ENCODE measurements around the gene AP5M1. TPM values are rescaled to one million over a fixed set of nuclear protein-coding genes. Genes with fewer than 3 reads are reported as not detected.

The AP5M1 gene
- total and polyA plus RNA-seq, 2 of the 4 experiments (the other 2 are of a cell fraction), result 16.1 to 28.3 TPM

GRCh38 chr14:57287745-57288144 lies 19.0 kb downstream of the AP5M1 start:
- WGBS, 2 experiments (ENCODE audit: extremely low coverage in 2 of 2, insufficient read length in 1 of 2), result no CpG with 5 or more reads among the region's 2 CpGs
- Histone ChIP-seq H2BK5ac (ENCODE audit: low read depth, low read length, poor library complexity, severe bottlenecking) (no peak overlapping the region), H3K27ac (ENCODE audit: insufficient read depth, low read length) (no peak overlapping the region), H2AFZ (replicated peaks; ENCODE audit: low read length, poor library complexity) (no peak overlapping the region), H3K9me3 (ENCODE audit: control insufficient read depth, insufficient read depth, low read length) (no peaks in the 10 kb centered on the region), H4K91ac (ENCODE audit: insufficient read depth, low read depth, low read length) (no peak overlapping the region), H3K18ac (ENCODE audit: low read depth, low read length) (no peak overlapping the region), H3K4me1 (ENCODE audit: control insufficient read depth, insufficient read depth, low read length) (no peaks in the 10 kb centered on the region), H3K36me3 (ENCODE audit: control insufficient read depth, insufficient read depth, low read length) (peaks cover 8% of the 10 kb centered on the region), H3K23ac (ENCODE audit: low read depth, low read length) (no peak overlapping the region), H3K14ac (replicated peaks; ENCODE audit: low read depth, low read length) (no peak overlapping the region), H2BK15ac (ENCODE audit: low read depth, low read length) (no peak overlapping the region), H3K27me3 (ENCODE audit: control insufficient read depth, insufficient read depth, low read length) (no peaks in the 10 kb centered on the region), H3K9ac (ENCODE audit: low read depth, low read length) (no peak overlapping the region), H3K4ac (ENCODE audit: low read depth, low read length) (no peak overlapping the region), H4K5ac (ENCODE audit: low read depth, low read length) (no peak overlapping the region), H4K8ac (ENCODE audit: low read depth in 2 of 2, low read length in 2 of 2) (no peak overlapping the region), H3K4me2 (ENCODE audit: low read depth, low read length) (no peak overlapping the region), H4K20me1 (ENCODE audit: insufficient read depth, low read length) (no peaks in the 10 kb centered on the region), H2AK5ac (ENCODE audit: low read depth, low read length) (no peak overlapping the region), H2BK120ac (ENCODE audit: low read depth, low read length) (no peak overlapping the region), H3K79me1 (ENCODE audit: low read depth in 1 of 2, low read length in 2 of 2) (no peaks in the 10 kb centered on the region), H3K4me3 (ENCODE audit: insufficient read depth, low read depth, low read length) (no peak overlapping the region), H3K56ac (ENCODE audit: extremely low read depth, insufficient read depth, low read length) (no peak overlapping the region), H2BK20ac (ENCODE audit: low read depth, low read length) (no peak overlapping the region), H3K9me1 (ENCODE audit: insufficient read depth, low read length) (no peaks in the 10 kb centered on the region), H2AK9ac (replicated peaks; ENCODE audit: low read depth, low read length, poor library complexity) (no peak overlapping the region)
- no peak for TF ChIP-seq MXI1 (IDR thresholded peaks at IDR 0.05; ENCODE audit: borderline replicate concordance, low read depth, low read length)
- TF ChIP-seq BHLHE40 (IDR thresholded peaks at IDR 0.05; ENCODE audit: low read depth, low read length), result no peak
- TF ChIP-seq POLR2A (IDR thresholded peaks at IDR 0.05; ENCODE audit: low read depth, low read length), result no peak
- TF ChIP-seq CEBPB (IDR thresholded peaks at IDR 0.05; ENCODE audit: low read depth, low read length), result no peak
- TF ChIP-seq ELK1 (IDR thresholded peaks at IDR 0.05; ENCODE audit: borderline replicate concordance, low read depth, low read length), result no peak
- in situ Hi-C loops (cut with MboI; ENCODE audit: low sequenced_read_pairs), result no loop called here
- dilution Hi-C loops (cut with HindIII; ENCODE audit: low sequenced_read_pairs, unreplicated experiment), result no loop called here
- ATAC-seq (ENCODE audit: low read depth) (no peak), DNase-seq (no peak)
- intact Hi-C loops (cut with micrococcal nuclease), result no loop called here
- no TSS peak for BruUV-seq (replicated peaks)
- ChIA-PET CTCF (no interaction called here), POLR2A (ENCODE audit: unreplicated experiment) (no interaction called here)
